GM10248 (cell line): ENCODE results near the gene NANOS2.
"Not testable (repeated sequence)": the region's sequence is repeated elsewhere in the genome, so short reads cannot be mapped to it uniquely, and the experiment has no call there.

Experiments
- CTCF ChIA-PET: fragments of 300-600 bp; sonication (Branson Sonifier 250); formaldehyde crosslinking; extraction: SDS; loops from one replicate; lab custom pipeline; 2021; ENCODE audit warnings: antibody characterized with exemption; lab: Yijun Ruan, JAX
- POLR2A ChIA-PET: fragments of 350-650 bp; sonication (Branson Sonifier 250); formaldehyde crosslinking; extraction: SDS; loops from one replicate; lab custom pipeline; 2020; ENCODE audit warnings: antibody characterized with exemption; lab: Yijun Ruan, JAX
- DNase-seq: peaks from one replicate; pipeline ENCODE4 v3.0.0; 2012; ENCODE audit errors: extremely low spot score
- TF ChIP-seq, protein P1 (sequence below): IDR thresholded peaks from 2 replicates; pipeline ENCODE4 v1.5.1; 2012; ENCODE audit warnings: mild to moderate bottlenecking, low read depth; ENCODE audit errors: extremely low read depth, missing control alignments, control extremely low read depth

NANOS2 gene

GRCh38 chr19:45899919-45900589 lies 14.5 kb downstream of the NANOS2 start:
- POLR2A ChIA-PET: no interaction called here
- CTCF ChIA-PET: interaction anchor here (1.3 to 3.3 kb wide), 2 partner anchors 14 to 18 kb away, joined by 5 to 18 read pairs; partner anchors contain the start of gene IRF2BP1
- TF ChIP-seq, protein P1, sequence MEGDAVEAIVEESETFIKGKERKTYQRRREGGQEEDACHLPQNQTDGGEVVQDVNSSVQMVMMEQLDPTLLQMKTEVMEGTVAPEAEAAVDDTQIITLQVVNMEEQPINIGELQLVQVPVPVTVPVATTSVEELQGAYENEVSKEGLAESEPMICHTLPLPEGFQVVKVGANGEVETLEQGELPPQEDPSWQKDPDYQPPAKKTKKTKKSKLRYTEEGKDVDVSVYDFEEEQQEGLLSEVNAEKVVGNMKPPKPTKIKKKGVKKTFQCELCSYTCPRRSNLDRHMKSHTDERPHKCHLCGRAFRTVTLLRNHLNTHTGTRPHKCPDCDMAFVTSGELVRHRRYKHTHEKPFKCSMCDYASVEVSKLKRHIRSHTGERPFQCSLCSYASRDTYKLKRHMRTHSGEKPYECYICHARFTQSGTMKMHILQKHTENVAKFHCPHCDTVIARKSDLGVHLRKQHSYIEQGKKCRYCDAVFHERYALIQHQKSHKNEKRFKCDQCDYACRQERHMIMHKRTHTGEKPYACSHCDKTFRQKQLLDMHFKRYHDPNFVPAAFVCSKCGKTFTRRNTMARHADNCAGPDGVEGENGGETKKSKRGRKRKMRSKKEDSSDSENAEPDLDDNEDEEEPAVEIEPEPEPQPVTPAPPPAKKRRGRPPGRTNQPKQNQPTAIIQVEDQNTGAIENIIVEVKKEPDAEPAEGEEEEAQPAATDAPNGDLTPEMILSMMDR: no peak
- no peak for DNase-seq

- TF ChIP-seq, protein P1: no peak
- POLR2A ChIA-PET: no interaction called here
- CTCF ChIA-PET: no interaction called here
- DNase-seq: no peak
These were observed 15.3 kb downstream of the NANOS2 start for GRCh38 chr19:45899253-45899652.

DNA sequence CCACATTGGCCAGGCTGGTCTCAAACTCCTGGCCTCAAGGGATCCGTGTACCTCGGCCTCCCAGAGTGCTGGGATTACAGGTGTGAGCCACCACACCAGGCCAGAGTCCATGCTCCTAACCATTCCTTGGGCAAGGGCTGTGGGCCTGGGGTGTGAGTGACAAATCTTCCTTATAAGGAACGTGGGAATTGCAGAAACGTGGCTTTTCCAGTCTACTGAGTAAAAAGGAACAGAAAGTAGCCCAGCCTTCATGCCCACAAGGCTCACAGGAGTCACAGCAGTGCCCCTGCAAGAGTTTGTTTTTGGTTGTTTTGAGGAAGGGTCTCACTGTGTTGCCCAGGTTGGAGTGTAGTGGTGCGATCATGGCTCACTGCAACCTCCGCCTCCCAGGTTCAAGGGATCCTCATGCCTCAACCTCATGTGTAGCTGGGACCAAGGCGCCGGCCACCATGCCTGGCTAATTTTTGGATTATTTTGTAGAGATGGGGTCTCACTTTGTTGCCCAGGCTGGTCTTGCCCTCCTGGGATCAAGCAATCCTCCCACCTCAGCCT lies 17.2 kb downstream of the NANOS2 start:
- DNase-seq: no peak
- CTCF ChIA-PET: no interaction called here

GRCh38 chr19:45895983-45896599 lies 18.5 kb downstream of the NANOS2 start:
- CTCF ChIA-PET: interaction anchor here (2.1 kb wide), 1 partner anchor 79 kb away, joined by 7 read pairs; no protein-coding TSS in a partner anchor
- POLR2A ChIA-PET: not testable (repeated sequence)

More for the DNA sequence above, 17.2 kb downstream of the NANOS2 start:
- POLR2A ChIA-PET: no interaction called here
- TF ChIP-seq, protein P1: no peak

DNA sequence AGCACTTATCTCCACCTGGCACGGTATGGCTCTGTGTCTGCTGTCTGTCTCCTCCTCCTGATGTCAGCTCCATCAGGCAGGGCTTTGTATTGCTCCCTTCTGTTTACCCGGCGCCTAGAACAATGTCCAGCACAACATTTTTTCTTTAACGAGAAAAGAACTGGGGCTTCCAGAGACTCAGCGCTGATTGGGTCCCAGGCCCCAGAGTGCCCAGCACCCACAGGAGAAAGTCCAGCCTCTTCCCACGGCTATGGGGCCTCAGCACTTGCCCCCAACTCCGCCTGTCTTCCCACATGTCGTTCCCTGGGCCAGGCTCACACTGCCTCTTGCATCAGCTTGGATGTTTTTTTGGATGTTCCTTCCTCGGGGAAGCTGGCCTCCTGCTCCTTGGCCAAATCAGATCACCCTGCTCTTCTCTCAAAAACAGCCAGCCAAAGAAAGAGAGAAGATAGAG lies 19.0 kb downstream of the NANOS2 start:
- ChIA-PET POLR2A (no interaction called here), CTCF (interaction anchor here (2.1 kb wide), 1 partner anchor 79 kb away, joined by 7 read pairs; no protein-coding TSS in a partner anchor)
- no peak for DNase-seq
- TF ChIP-seq, protein P1: no peak

More at GRCh38 chr19:45895983-45896599, 18.5 kb downstream of the NANOS2 start:
- not testable (repeated sequence) for DNase-seq

DNA sequence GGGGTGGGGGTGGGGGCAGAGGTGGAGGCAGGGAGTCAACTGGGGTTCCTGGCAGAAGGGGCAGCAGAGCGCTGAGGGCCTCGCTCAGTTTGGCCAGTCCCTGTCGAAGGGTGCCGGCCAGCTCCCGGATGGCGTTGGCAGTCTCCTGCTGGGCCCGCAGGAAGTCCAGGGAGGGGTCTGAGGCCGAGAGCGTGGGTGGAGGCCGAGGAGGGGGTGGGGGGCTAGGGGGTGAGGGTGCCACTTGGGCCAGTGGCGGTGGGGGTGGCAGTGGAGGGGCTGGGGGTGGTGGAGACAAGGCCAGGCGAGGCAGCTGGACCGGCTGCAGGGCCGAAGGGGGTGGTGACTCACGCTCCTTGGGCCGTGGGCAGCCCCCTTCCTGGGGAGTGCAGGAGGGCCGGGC lies 23.7 kb downstream of the NANOS2 start:
- ChIA-PET POLR2A (no interaction called here), CTCF (no interaction called here)
- no peak for DNase-seq
- TF ChIP-seq, protein P1: no peak

GRCh38 chr19:45889210-45889885 lies 25.2 kb downstream of the NANOS2 start:
- TF ChIP-seq, protein P1: no peak
- CTCF ChIA-PET: interaction anchor here (1.2 kb wide), 1 partner anchor 13 kb away, joined by 3 read pairs; the partner anchor contains the start of gene MYPOP
- POLR2A ChIA-PET: no interaction called here
- DNase-seq: no peak
